Transverse colon (tissue), 4 donors: Measurements from ENCODE around the gene EMC1. TPM values are rescaled to one million over a fixed set of nuclear protein-coding genes. Genes with fewer than 3 reads are reported as not detected.
"Not testable (repeated sequence)": the region's sequence is repeated elsewhere in the genome, so short reads cannot be mapped to it uniquely, and the experiment has no call there.

Source experiments
- DNase-seq: peaks from one replicate; pipeline ENCODE4 v3.0.0-alpha.2; 2019
- H3K27ac ChIP-seq, 4 donors: fragments of 200-600 bp; sonication (generic); 2 replicates each; pipeline ENCODE4 v1.5.1; 2016 to 2018; ENCODE audit warnings: inconsistent platforms in 4 of 4
- H3K27me3 ChIP-seq: fragments of 200-600 bp; sonication (generic); 2 replicates; pipeline ENCODE4 v1.5.1; 2017; ENCODE audit warnings: inconsistent platforms
- H3K36me3 ChIP-seq, 4 donors: fragments of 200-600 bp; sonication (generic); 2 replicates each; pipeline ENCODE4 v1.5.1; 2017 to 2019; ENCODE audit warnings: inconsistent platforms in 4 of 4
- H3K4me1 ChIP-seq, 4 donors: fragments of 200-600 bp; sonication (generic); 2 replicates each; pipeline ENCODE4 v1.5.1; 2017 to 2020; ENCODE audit warnings: inconsistent platforms in 4 of 4
- H3K4me3 ChIP-seq, 4 donors: fragments of 200-600 bp; sonication (generic); 1 replicate in 1 of 4; 2 replicates in 3 of 4; pipeline versions ENCODE4 v1.5.1 to v1.6.1; 2017 to 2019; ENCODE audit warnings: inconsistent platforms in 4 of 4
- H3K9me3 ChIP-seq, 2 donors: fragments of 200-600 bp; sonication (generic); 2 replicates each; pipeline ENCODE4 v1.5.1; 2017 to 2019; ENCODE audit warnings: inconsistent platforms in 2 of 2
- EP300 ChIP-seq: sonication (generic); formaldehyde crosslinking; IDR thresholded peaks from one replicate; pipeline ENCODE4 v1.6.1; 2017; ENCODE audit warnings: antibody characterized with exemption, low read depth
- POLR2A ChIP-seq: fragments of 450-650 bp; IDR thresholded peaks from one replicate; pipeline ENCODE4 v1.6.1; 2016; ENCODE audit warnings: antibody characterized with exemption, mild to moderate bottlenecking, moderate library complexity
- POLR2AphosphoS5 ChIP-seq, 3 donors: sonication (generic); formaldehyde crosslinking; IDR thresholded peaks; one replicate each; pipeline ENCODE4 v1.6.1; 2016; ENCODE audit warnings: antibody characterized with exemption in 3 of 3
- WGBS, 2 donors: methylation state at CpG; one replicate each; pipeline ENCODE4 v1.1.5; 2018; ENCODE audit warnings: low coverage in 1 of 2; 5-methylcytosine and 5-hydroxymethylcytosine counted together
- in situ Hi-C, 4 donors: fragments of 200-750 bp; cut with MboI; loops; one replicate each; pipeline versions ENCODE4 v1.15.0 to v1.15.1; 2017; ENCODE audit warnings: low sequenced_read_pairs in 3 of 4, low pct_ligation_motif_present in 1 of 4, low pct_unique_long_range_greater_than_20kb in 1 of 4
- intact Hi-C: fragments of 100-400 bp; cut with DNase I; formaldehyde crosslinking; loops from one replicate; pipeline ENCODE4 v1.15.1; 2023; ENCODE audit warnings: low total_unique reads
- total RNA-seq, 4 donors: library from RNA; depleted of rRNA; stranded (reverse); fragments of >200 nt; gene quantifications; one replicate each; pipeline ENCODE4 v1.1.0, GENCODE V29; 2016
- TF ChIP-seq, protein P1 (sequence below), 5 experiments: fragments of 200-600 bp in 3 of 5; fragments of 450-650 bp in 2 of 5; sonication (generic) in 3 of 5; IDR thresholded peaks; 1 replicate in 2 of 5; 2 replicates in 3 of 5; pipeline ENCODE4 v1.5.1; 2016 to 2017; ENCODE audit warnings: antibody characterized with exemption in 5 of 5, inconsistent platforms in 3 of 5, mild to moderate bottlenecking in 2 of 5, moderate library complexity in 1 of 5

EMC1 gene
- total RNA-seq, 4 donors from 2014 or later: 18.3 to 39.7 (median 32.6) TPM

DNA sequence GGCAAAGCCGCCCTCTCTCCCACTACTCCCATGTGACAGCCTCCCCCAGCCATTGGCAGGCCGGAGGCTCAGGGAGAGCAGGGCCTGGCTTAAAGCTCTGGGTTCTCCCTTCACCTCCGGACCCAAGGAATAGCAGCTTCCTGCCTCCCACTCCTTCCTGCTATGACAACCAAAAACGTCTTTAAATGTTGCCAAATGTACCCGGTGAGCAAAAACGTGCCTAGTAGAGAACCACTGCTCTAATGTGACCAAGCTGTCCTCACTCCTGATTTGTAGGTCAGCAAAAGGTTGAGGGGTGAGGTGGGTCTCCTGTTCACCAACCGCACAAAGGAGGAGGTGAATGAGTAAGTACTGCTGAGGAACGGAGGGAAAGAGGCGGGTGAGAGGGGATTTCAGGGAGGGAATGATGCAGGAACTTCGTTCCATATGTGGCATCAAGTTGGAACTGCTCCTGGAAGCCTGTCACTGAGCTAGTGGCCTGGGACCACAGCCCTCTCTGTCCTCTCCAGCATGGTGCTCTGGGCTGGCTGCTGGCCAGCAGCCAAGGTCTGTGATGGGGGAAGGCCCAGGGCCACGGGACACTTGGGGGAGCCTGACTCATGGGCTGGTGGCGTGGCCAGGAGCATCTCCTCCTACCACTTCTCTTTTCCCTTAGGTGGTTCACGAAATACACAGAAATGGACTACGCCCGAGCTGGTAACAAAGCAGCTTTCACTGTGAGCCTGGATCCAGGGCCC, 6.0 kb upstream of the EMC1 start:
- WGBS, 2 donors: 64 to 68% methylated on average over 7 to 15 of the region's 15 CpGs
- Histone ChIP-seq H3K36me3 (peaks cover 0 to 27% (median 8%) of the 10 kb centered on the region in 4 donors), H3K4me1 (peaks cover 10 to 14% (median 12%) of the 10 kb centered on the region in 4 donors), H3K27ac (no peak overlapping the region), H3K27me3 (no peaks in the 10 kb centered on the region), H3K4me3 (no peak overlapping the region), H3K9me3 (no peaks in the 10 kb centered on the region)
- no peak for TF ChIP-seq EP300
- no peak for TF ChIP-seq POLR2AphosphoS5 (IDR thresholded peaks at IDR 0.05)
- no peak for TF ChIP-seq POLR2A
- TF ChIP-seq, protein P1, sequence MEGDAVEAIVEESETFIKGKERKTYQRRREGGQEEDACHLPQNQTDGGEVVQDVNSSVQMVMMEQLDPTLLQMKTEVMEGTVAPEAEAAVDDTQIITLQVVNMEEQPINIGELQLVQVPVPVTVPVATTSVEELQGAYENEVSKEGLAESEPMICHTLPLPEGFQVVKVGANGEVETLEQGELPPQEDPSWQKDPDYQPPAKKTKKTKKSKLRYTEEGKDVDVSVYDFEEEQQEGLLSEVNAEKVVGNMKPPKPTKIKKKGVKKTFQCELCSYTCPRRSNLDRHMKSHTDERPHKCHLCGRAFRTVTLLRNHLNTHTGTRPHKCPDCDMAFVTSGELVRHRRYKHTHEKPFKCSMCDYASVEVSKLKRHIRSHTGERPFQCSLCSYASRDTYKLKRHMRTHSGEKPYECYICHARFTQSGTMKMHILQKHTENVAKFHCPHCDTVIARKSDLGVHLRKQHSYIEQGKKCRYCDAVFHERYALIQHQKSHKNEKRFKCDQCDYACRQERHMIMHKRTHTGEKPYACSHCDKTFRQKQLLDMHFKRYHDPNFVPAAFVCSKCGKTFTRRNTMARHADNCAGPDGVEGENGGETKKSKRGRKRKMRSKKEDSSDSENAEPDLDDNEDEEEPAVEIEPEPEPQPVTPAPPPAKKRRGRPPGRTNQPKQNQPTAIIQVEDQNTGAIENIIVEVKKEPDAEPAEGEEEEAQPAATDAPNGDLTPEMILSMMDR (IDR thresholded peaks at IDR 0.05): no peak
- intact Hi-C loops (no loop called here), in situ Hi-C loops (no loop called here)
- no peak for DNase-seq

DNA sequence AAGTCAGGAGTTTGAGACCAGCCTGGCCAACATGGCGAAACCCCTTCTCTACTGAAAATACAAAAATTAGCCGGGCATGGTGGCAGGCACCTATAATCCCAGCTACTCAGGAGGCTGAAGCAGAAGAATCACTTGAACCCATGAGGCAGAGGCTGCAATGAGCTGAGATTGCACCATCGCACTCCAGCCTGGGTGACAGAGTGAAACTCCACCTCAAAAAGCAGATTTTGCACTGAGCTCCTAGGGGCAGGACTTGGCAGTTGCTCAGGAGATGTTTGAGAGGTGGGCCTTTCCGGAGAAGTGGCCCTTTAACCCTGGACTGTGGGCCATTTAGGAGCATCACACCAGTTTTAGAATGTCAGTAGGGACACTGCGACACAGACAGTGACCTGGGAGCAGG, 5.0 kb upstream of the EMC1 start:
- intact Hi-C loops: not testable (repeated sequence)

DNA sequence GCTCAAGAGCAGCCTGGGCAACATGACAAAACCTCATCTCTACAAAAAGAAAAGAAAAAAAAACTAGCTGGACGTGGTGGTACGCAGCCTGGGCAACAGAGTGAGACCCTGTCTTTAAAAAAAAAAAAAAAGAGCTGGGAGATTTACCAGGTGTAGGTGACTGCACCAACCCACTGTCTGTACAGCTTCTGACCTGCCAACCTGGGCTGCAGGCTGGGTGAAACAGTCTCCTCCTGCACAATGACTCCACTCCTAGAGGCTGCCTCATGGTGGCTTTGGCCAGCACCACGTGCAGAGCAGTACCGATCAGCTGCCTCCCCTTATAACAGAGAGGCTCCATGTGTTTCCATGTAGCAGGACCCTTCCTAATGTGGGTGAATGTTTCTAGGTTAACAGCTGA, 4.0 kb upstream of the EMC1 start:
- TF ChIP-seq, protein P1 (IDR thresholded peaks at IDR 0.05): no peak
- peaks cover 17 to 26% (median 20%) of the 10 kb centered on the region in 4 donors for H3K4me1 ChIP-seq
- intact Hi-C loops (no loop called here), in situ Hi-C loops (no loop called here)
- H3K27ac ChIP-seq: no peak overlapping the region
- peaks cover 0 to 27% (median 8%) of the 10 kb centered on the region in 4 donors for H3K36me3 ChIP-seq
- no peaks in the 10 kb centered on the region for H3K9me3 ChIP-seq
- DNase-seq: no peak
- 83 to 88% methylated on average over 2 to 4 of the region's 4 CpGs for WGBS, 2 donors
- H3K4me3 ChIP-seq: no peak overlapping the region
- H3K27me3 ChIP-seq: no peaks in the 10 kb centered on the region

More for the DNA sequence above, 5.0 kb upstream of the EMC1 start:
- in situ Hi-C loops, DNase-seq, H3K9me3 ChIP-seq, H3K27ac ChIP-seq, H3K4me3 ChIP-seq, H3K27me3 ChIP-seq: not testable (repeated sequence)
- Histone ChIP-seq H3K36me3 (peaks cover 0 to 27% (median 8%) of the 10 kb centered on the region in 4 donors), H3K4me1 (peaks cover 11 to 21% (median 13%) of the 10 kb centered on the region in 4 donors)
- 80 to 96% methylated on average over 1 to 5 of the region's 5 CpGs for WGBS, 2 donors

DNA sequence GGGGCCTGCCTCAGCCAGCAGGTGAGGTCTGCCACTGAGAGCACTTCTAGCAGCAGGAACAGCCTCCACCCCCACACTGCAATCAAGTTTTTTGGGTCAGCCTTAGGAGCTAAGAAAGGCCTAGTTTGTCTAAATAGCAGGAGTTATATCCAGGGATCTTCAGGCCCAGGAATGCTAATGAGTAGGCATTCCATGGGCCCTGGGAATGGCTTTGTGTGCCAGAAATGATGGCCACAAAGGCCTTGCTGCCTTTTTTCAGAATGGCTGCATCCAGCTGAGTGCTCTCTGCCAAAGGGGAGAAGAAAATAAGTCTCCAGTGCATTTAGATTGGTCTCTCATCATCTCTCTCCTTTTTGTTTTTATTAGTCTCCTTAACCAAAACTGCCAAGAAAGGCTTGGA, 3.1 kb upstream of the EMC1 start:
- in situ Hi-C loops (no loop called here), intact Hi-C loops (no loop called here)
- Histone ChIP-seq H3K27ac (no peak overlapping the region), H3K27me3 (no peaks in the 10 kb centered on the region), H3K9me3 (no peaks in the 10 kb centered on the region), H3K4me1 (peaks cover 17 to 29% (median 23%) of the 10 kb centered on the region in 4 donors), H3K4me3 (no peak overlapping the region), H3K36me3 (peaks cover 0 to 25% (median 7%) of the 10 kb centered on the region in 4 donors)
- no peak for DNase-seq
- TF ChIP-seq EP300 (no peak), POLR2A (no peak), POLR2AphosphoS5 (IDR thresholded peaks at IDR 0.05) (no peak)
- TF ChIP-seq, protein P1 (IDR thresholded peaks at IDR 0.05): no peak
